Tibial artery (tissue), 4 donors: ENCODE data around the gene SEMA5A.

Experiments used
- DNase-seq, 2 donors: peaks; one replicate each; pipeline ENCODE4 v3.0.0-alpha.2; 2019
- H3K27ac ChIP-seq, 2 donors: fragments of 200-600 bp; sonication (generic) in 1 of 2; 1 replicate in 1 of 2; 2 replicates in 1 of 2; pipeline ENCODE4 v1.5.1; 2018 to 2019; ENCODE audit warnings: mild to moderate bottlenecking in 1 of 2
- H3K27me3 ChIP-seq, 2 donors: fragments of 200-600 bp; sonication (generic) in 1 of 2; one replicate each; pipeline versions ENCODE4 v1.5.1 to v1.6.0; 2016 to 2019
- H3K36me3 ChIP-seq, 3 donors: fragments of 200-600 bp; sonication (generic) in 2 of 3; one replicate each; pipeline ENCODE4 v1.5.1; 2016 to 2019; ENCODE audit warnings: mild to moderate bottlenecking in 2 of 3
- H3K4me1 ChIP-seq, 4 donors: fragments of 200-600 bp; sonication (generic) in 2 of 4; 1 replicate in 3 of 4; 2 replicates in 1 of 4; pipeline ENCODE4 v1.5.1; 2016 to 2019
- H3K4me3 ChIP-seq, 2 donors: fragments of 200-600 bp; sonication (generic) in 1 of 2; 1 replicate in 1 of 2; 2 replicates in 1 of 2; pipeline ENCODE4 v1.5.1; 2018 to 2019; ENCODE audit warnings: mild to moderate bottlenecking in 2 of 2
- H3K9me3 ChIP-seq, 3 donors: fragments of 200-600 bp; sonication (generic) in 1 of 3; one replicate each; pipeline ENCODE4 v1.5.1; 2016 to 2019
- intact Hi-C: fragments of 100-400 bp; cut with DNase I; formaldehyde crosslinking; loops from one replicate; pipeline ENCODE4 v1.15.0; 2023; ENCODE audit warnings: low total_unique reads
- TF ChIP-seq, protein P1 (sequence below), 2 experiments: fragments of 200-600 bp in 1 of 2; fragments of 450-650 bp in 1 of 2; IDR thresholded peaks; one replicate each; pipeline ENCODE4 v1.5.1; 2017 to 2019; ENCODE audit warnings: antibody characterized with exemption in 2 of 2, mild to moderate bottlenecking in 1 of 2, moderate library complexity in 1 of 2

The SEMA5A gene

DNA sequence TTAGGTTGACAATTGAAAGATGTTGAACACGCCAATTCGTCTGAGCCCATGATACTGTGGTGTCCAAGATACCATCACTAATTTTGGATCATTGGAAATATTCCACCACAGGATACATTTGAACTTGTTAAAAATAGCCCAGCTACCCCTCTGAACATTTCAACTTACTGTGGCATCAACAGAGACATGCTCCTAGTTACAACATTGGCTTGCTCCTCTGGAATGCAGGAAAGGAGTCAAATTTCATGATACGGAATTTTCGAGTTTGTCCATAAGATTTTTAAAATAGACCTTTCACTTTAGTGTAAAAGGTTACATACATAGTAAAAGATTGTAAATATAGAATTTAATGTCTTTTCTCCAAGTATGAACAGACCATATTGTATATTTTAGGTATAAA, 12.8 kb downstream of the SEMA5A start:
- DNase-seq: no peak
- H3K36me3 ChIP-seq: no peaks in the 10 kb centered on the region
- H3K4me1 ChIP-seq: peaks cover 0 to 33% (median 5%) of the 10 kb centered on the region in 4 donors
- intact Hi-C loops: no loop called here
- no peak overlapping the region for H3K27ac ChIP-seq
- no peaks in the 10 kb centered on the region for H3K9me3 ChIP-seq
- H3K4me3 ChIP-seq: no peak overlapping the region
- H3K27me3 ChIP-seq: peaks cover 0 to 2% of the 10 kb centered on the region in 2 donors
- TF ChIP-seq, protein P1, sequence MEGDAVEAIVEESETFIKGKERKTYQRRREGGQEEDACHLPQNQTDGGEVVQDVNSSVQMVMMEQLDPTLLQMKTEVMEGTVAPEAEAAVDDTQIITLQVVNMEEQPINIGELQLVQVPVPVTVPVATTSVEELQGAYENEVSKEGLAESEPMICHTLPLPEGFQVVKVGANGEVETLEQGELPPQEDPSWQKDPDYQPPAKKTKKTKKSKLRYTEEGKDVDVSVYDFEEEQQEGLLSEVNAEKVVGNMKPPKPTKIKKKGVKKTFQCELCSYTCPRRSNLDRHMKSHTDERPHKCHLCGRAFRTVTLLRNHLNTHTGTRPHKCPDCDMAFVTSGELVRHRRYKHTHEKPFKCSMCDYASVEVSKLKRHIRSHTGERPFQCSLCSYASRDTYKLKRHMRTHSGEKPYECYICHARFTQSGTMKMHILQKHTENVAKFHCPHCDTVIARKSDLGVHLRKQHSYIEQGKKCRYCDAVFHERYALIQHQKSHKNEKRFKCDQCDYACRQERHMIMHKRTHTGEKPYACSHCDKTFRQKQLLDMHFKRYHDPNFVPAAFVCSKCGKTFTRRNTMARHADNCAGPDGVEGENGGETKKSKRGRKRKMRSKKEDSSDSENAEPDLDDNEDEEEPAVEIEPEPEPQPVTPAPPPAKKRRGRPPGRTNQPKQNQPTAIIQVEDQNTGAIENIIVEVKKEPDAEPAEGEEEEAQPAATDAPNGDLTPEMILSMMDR (IDR thresholded peaks at IDR 0.05): no peak

DNA sequence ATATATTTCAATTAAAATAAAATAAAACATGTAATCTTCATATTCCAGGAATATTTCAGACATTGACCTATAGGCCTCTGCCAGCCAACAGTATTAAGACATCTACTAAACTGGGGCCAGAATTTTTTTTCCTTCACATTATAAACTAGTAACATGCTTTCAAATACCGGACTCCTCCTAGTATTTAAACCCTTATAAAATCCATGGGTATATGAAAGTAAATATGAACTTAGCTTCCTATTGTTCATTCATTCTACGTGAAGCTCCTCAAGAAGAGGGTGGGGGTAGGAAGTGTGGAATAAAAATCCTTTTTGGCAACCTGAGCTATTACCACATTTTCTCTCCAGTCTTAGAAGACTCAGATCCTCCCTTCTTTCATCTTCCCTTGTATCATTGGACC, 16.4 kb downstream of the SEMA5A start:
- TF ChIP-seq, protein P1 (IDR thresholded peaks at IDR 0.05): no peak
- no peak overlapping the region for H3K27ac ChIP-seq
- H3K36me3 ChIP-seq: no peaks in the 10 kb centered on the region
- no peaks in the 10 kb centered on the region for H3K27me3 ChIP-seq
- no peaks in the 10 kb centered on the region for H3K9me3 ChIP-seq
- DNase-seq: no peak
- H3K4me3 ChIP-seq: no peak overlapping the region
- intact Hi-C loops: no loop called here
- H3K4me1 ChIP-seq: peaks cover 0 to 20% (median 3%) of the 10 kb centered on the region in 4 donors

DNA sequence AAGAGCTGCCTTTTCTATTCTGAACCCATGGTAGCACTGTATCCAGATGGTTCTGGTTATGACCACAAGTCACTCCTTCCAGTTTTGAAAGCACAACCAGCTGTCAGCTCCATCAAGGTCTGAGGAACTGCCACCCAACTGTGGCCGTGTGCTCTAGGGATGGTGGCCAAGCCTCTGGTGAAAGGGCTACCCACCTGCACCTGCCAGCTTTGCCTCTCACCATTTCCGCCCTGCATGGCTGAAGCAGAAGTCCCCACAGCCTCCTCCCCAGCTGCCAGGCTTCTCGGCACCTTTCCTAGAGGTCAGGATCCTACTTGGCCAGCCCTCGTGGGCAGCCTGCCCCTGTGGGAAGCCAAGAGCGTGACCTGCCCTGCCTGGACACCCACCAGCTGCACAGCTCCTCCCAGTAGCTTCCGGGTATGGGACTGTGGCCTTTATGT, 16.8 kb downstream of the SEMA5A start:
- H3K36me3 ChIP-seq: no peaks in the 10 kb centered on the region
- DNase-seq: no peak
- H3K4me3 ChIP-seq: no peak overlapping the region
- peaks cover 0 to 15% (median 1%) of the 10 kb centered on the region in 4 donors for H3K4me1 ChIP-seq
- H3K27ac ChIP-seq: no peak overlapping the region
- TF ChIP-seq, protein P1 (IDR thresholded peaks at IDR 0.05): no peak
- no peaks in the 10 kb centered on the region for H3K9me3 ChIP-seq
- no peaks in the 10 kb centered on the region for H3K27me3 ChIP-seq
- intact Hi-C loops: no loop called here

DNA sequence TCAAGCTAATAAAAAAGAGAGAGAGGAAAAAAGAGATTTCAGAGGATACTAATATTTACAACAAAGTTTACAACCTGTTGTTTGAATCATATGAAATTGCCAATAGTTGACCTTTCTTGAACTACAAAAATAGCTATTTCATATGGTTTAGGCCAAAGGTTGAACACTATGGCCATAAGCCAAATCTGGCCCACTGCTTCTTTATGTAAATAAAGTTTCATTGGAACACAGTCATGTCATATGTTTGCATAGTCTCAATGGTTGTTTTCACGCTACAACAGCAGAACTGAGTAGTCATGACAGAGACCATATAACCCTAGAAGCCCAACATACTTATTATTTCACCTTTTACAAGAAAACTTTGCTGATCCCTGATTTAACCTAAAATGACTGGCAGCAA, 20.9 kb downstream of the SEMA5A start:
- intact Hi-C loops: no loop called here
- Histone ChIP-seq H3K4me1 (no peaks in the 10 kb centered on the region), H3K4me3 (no peak overlapping the region), H3K36me3 (no peaks in the 10 kb centered on the region), H3K27me3 (no peaks in the 10 kb centered on the region), H3K27ac (no peak overlapping the region), H3K9me3 (no peaks in the 10 kb centered on the region)
- DNase-seq: no peak
- TF ChIP-seq, protein P1 (IDR thresholded peaks at IDR 0.05): no peak

GRCh38 chr5:9523090-9523823, 22.6 kb downstream of the SEMA5A start:
- DNase-seq: no peak
- intact Hi-C loops: no loop called here
- H3K4me3 ChIP-seq: no peak overlapping the region
- no peaks in the 10 kb centered on the region for H3K36me3 ChIP-seq
- no peaks in the 10 kb centered on the region for H3K4me1 ChIP-seq
- no peaks in the 10 kb centered on the region for H3K27me3 ChIP-seq
- no peak overlapping the region for H3K27ac ChIP-seq
- no peaks in the 10 kb centered on the region for H3K9me3 ChIP-seq
- TF ChIP-seq, protein P1 (IDR thresholded peaks at IDR 0.05): no peak
